IPS-15b (cell line): ENCODE data around the gene RARA.

Source experiments
- H3K27me3 ChIP-seq: one replicate; pipeline ENCODE4 v1.6.1; 2013; ENCODE audit warnings: low read length; ENCODE audit not compliant: control insufficient read depth, insufficient read depth
- H3K36me3 ChIP-seq: one replicate; pipeline ENCODE4 v1.6.1; 2013; ENCODE audit warnings: low read length; ENCODE audit not compliant: control insufficient read depth, insufficient read depth
- H3K4me1 ChIP-seq: one replicate; pipeline ENCODE4 v1.6.1; 2013; ENCODE audit warnings: mild to moderate bottlenecking, low read length; ENCODE audit not compliant: control insufficient read depth, insufficient read depth
- H3K4me3 ChIP-seq: one replicate; pipeline ENCODE4 v1.5.1; 2013; ENCODE audit warnings: low read depth, low read length
- H3K9ac ChIP-seq: one replicate; pipeline ENCODE4 v1.6.1; 2013; ENCODE audit warnings: low read depth, mild to moderate bottlenecking, low read length
- H3K9me3 ChIP-seq: one replicate; pipeline ENCODE4 v1.6.1; 2013; ENCODE audit warnings: mild to moderate bottlenecking, low read length; ENCODE audit not compliant: control insufficient read depth, insufficient read depth

RARA gene

GRCh38 chr17:40354221-40355122 is 45.5 kb downstream of the RARA start:
- no peak overlapping the region for H3K9ac ChIP-seq
- no peaks in the 10 kb centered on the region for H3K9me3 ChIP-seq
- peaks cover 8% of the 10 kb centered on the region for H3K36me3 ChIP-seq
- H3K4me1 ChIP-seq, result peaks cover 11% of the 10 kb centered on the region
- no peak overlapping the region for H3K4me3 ChIP-seq
- H3K27me3 ChIP-seq, result peaks cover 27% of the 10 kb centered on the region

- no peaks in the 10 kb centered on the region for H3K9me3 ChIP-seq
- no peak overlapping the region for H3K4me3 ChIP-seq
- peaks cover 24% of the 10 kb centered on the region for H3K27me3 ChIP-seq
- H3K9ac ChIP-seq, result no peak overlapping the region
- H3K36me3 ChIP-seq, result peaks cover 8% of the 10 kb centered on the region
- peaks cover 10% of the 10 kb centered on the region for H3K4me1 ChIP-seq
Measured at GRCh38 chr17:40355123-40355803, 46.3 kb downstream of the RARA start.

GRCh38 chr17:40355804-40356758 is 47.1 kb downstream of the RARA start:
- Histone ChIP-seq H3K4me1 (peaks cover 7% of the 10 kb centered on the region), H3K27me3 (peaks cover 27% of the 10 kb centered on the region), H3K4me3 (no peak overlapping the region), H3K9me3 (no peaks in the 10 kb centered on the region), H3K36me3 (peaks cover 8% of the 10 kb centered on the region), H3K9ac (no peak overlapping the region)

- Histone ChIP-seq H3K27me3 (peaks cover 28% of the 10 kb centered on the region), H3K9me3 (no peaks in the 10 kb centered on the region), H3K36me3 (peaks cover 5% of the 10 kb centered on the region), H3K4me1 (peaks cover 5% of the 10 kb centered on the region), H3K9ac (no peak overlapping the region), H3K4me3 (no peak overlapping the region)
Measured at GRCh38 chr17:40356990-40357881, 48.3 kb downstream of the RARA start.

GRCh38 chr17:40358323-40359038 is 49.5 kb downstream of the RARA start:
- peaks cover 31% of the 10 kb centered on the region for H3K27me3 ChIP-seq
- no peaks in the 10 kb centered on the region for H3K9me3 ChIP-seq
- peaks cover 2% of the 10 kb centered on the region for H3K36me3 ChIP-seq
- H3K9ac ChIP-seq, result no peak overlapping the region
- H3K4me1 ChIP-seq, result peaks cover 5% of the 10 kb centered on the region
- H3K4me3 ChIP-seq, result no peak overlapping the region

GRCh38 chr17:40360091-40360490 is 51.1 kb downstream of the RARA start:
- Histone ChIP-seq H3K36me3 (peaks cover 2% of the 10 kb centered on the region), H3K9ac (no peak overlapping the region), H3K4me1 (peaks cover 5% of the 10 kb centered on the region), H3K4me3 (no peak overlapping the region), H3K9me3 (no peaks in the 10 kb centered on the region), H3K27me3 (peaks cover 40% of the 10 kb centered on the region)

GRCh38 chr17:40361063-40361924 is 52.3 kb downstream of the RARA start:
- peaks cover 40% of the 10 kb centered on the region for H3K27me3 ChIP-seq
- H3K4me3 ChIP-seq, result peak overlapping the region; percentile 45
- H3K9ac ChIP-seq, result no peak overlapping the region
- H3K4me1 ChIP-seq, result peaks cover 2% of the 10 kb centered on the region
- H3K9me3 ChIP-seq, result no peaks in the 10 kb centered on the region
- no peaks in the 10 kb centered on the region for H3K36me3 ChIP-seq

GRCh38 chr17:40361925-40362695 is 53.1 kb downstream of the RARA start:
- Histone ChIP-seq H3K4me1 (peaks cover 4% of the 10 kb centered on the region), H3K4me3 (peak overlapping the region; percentile 31), H3K9me3 (no peaks in the 10 kb centered on the region), H3K9ac (no peak overlapping the region), H3K27me3 (peaks cover 40% of the 10 kb centered on the region), H3K36me3 (no peaks in the 10 kb centered on the region)

- Histone ChIP-seq H3K9ac (no peak overlapping the region), H3K4me3 (peak overlapping the region; percentile 31), H3K4me1 (peaks cover 4% of the 10 kb centered on the region), H3K9me3 (no peaks in the 10 kb centered on the region), H3K27me3 (peaks cover 40% of the 10 kb centered on the region), H3K36me3 (no peaks in the 10 kb centered on the region)
Measured at GRCh38 chr17:40362696-40363110, 53.7 kb downstream of the RARA start.
